IPS-NIHi7 (cell line): ENCODE data around the gene EDA.

Source experiments
- DNase-seq: peaks from one replicate; pipeline ENCODE4 v3.0.0; 2012; ENCODE audit warnings: mixed read lengths; ENCODE audit errors: extremely low spot score

EDA gene

GRCh38 chrX:70062961-70063550, 447.1 kb downstream of the EDA start:
- DNase-seq: no peak

- DNase-seq: no peak
Measured at GRCh38 chrX:70066646-70067045, 450.7 kb downstream of the EDA start.

DNA sequence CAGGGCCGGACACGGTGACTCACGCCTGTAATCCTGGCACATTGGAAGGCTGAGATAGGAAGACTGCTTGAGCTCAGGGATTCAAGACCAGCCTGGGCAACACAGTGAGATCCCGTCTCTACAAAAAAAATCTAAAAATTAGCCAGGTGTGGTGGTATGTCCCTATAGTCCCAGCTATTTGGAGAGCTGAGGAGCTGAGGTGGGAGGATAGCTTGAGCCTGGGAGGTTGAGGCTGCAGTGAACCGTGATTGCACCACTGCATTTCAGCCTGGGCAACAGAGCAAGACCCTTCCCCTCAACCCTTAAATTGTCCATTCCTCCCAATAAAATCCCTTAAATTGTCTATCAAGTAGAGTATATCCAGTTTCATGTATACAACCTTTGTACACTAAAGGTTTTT, 463.4 kb downstream of the EDA start:
- no peak for DNase-seq

DNA sequence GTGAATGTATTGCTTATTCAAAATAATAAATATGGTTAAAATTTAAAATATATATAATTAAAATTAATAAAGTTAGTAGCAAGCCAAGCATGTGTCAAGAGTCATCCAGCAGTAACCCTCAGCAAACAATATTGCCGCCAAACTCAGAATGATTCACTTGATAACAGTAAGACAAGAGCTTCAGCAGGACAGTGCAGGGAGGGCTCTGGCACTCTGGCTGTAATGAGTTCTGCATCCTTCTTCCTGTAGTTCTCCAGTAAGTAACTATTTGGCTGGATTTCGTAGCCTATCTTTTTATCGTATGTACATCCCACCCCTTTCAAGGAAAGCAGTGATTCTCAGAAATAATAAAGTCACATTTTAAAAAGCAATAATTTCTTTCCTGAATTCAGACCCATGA, 464.0 kb downstream of the EDA start:
- DNase-seq: no peak

DNA sequence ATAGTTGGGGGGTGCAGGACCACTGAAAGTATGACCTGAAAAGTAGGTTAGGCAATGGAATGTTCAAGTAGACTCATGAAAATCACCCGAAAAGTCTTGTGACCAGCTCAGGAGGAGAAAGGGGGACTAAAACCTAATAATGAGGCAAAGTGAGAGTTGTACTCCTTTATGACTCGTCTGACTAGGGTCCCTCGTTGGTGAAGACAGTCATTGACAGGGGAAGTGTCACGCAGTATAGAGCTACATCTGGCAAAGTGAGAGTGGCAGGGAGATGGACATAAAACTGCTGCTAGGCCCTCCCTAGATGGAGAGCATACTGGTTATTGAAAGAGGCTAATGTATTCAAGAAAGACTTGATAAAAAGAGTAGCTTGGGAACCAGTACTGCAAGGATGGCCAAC, 466.8 kb downstream of the EDA start:
- no peak for DNase-seq

- DNase-seq: no peak
Measured at GRCh38 chrX:70084592-70085240, 468.8 kb downstream of the EDA start.

GRCh38 chrX:70087857-70088630, 472.1 kb downstream of the EDA start:
- DNase-seq: no peak

DNA sequence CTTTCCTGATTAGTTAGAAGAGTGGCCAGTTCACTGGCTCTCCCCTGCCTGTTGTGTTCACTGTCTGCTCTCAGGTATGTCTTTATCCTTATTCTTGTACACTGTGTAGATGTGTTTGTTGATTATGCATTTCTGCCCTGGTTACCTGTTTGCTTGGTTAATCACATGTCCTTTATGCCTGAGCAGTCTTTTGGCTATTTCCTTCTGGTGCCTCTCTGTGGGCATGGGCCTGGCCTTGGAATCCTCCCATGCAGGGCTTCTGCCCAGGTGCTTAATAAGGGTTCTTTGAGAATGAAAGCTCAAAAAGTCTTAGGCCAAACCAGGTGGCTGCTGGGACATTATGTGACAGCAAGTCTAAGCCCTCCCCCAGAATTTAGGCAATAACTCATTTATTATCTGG, 472.8 kb downstream of the EDA start:
- DNase-seq: no peak
